Measurements from ENCODE around the gene ELFN2. TPM values are rescaled to one million over a fixed set of nuclear protein-coding genes. Genes with fewer than 3 reads are reported as not detected.

The ELFN2 gene
- total RNA-seq, 4 donors from 2014 or later: 0.10 to 0.59 (median 0.31) TPM

DNA sequence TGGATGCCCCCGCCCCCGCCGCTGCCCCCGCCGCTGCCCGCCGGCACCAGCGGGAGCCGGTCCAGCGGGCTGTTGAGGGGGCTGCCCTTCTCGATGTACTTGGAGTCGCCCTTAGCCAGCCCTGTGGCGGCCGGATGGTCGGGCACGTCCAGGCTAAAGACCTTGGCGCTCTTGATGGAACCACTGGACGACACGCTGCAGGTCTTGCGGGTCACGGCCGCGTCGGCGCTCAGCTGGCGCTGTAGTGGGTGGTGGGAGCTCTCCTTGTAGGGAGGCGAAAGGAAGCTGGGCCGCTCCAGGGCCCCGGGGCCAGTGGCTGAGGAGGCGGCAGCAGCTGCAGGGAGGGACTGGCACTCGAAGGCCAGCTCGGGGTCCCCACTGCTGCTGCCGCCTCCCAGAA lies 53.8 kb downstream of the ELFN2 start:
- 87% methylated on average over 12 of the region's 33 CpGs for WGBS
- H3K27me3 ChIP-seq: peaks cover 69% of the 10 kb centered on the region
- no peak overlapping the region for H3K4me3 ChIP-seq
- H3K4me1 ChIP-seq: no peaks in the 10 kb centered on the region
- no peak overlapping the region for H3K27ac ChIP-seq
- H3K9me3 ChIP-seq: no peaks in the 10 kb centered on the region
- H3K36me3 ChIP-seq: no peaks in the 10 kb centered on the region
- DNase-seq (ENCODE audit: low spot score in 2 of 2): no peak
- TF ChIP-seq EP300 (IDR thresholded peaks at IDR 0.05): no peak
- TF ChIP-seq POLR2AphosphoS5 (IDR thresholded peaks at IDR 0.05): no peak
- no peak for TF ChIP-seq POLR2A (IDR thresholded peaks at IDR 0.05)
- TF ChIP-seq, protein P1, sequence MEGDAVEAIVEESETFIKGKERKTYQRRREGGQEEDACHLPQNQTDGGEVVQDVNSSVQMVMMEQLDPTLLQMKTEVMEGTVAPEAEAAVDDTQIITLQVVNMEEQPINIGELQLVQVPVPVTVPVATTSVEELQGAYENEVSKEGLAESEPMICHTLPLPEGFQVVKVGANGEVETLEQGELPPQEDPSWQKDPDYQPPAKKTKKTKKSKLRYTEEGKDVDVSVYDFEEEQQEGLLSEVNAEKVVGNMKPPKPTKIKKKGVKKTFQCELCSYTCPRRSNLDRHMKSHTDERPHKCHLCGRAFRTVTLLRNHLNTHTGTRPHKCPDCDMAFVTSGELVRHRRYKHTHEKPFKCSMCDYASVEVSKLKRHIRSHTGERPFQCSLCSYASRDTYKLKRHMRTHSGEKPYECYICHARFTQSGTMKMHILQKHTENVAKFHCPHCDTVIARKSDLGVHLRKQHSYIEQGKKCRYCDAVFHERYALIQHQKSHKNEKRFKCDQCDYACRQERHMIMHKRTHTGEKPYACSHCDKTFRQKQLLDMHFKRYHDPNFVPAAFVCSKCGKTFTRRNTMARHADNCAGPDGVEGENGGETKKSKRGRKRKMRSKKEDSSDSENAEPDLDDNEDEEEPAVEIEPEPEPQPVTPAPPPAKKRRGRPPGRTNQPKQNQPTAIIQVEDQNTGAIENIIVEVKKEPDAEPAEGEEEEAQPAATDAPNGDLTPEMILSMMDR (IDR thresholded peaks at IDR 0.05): no peak

DNA sequence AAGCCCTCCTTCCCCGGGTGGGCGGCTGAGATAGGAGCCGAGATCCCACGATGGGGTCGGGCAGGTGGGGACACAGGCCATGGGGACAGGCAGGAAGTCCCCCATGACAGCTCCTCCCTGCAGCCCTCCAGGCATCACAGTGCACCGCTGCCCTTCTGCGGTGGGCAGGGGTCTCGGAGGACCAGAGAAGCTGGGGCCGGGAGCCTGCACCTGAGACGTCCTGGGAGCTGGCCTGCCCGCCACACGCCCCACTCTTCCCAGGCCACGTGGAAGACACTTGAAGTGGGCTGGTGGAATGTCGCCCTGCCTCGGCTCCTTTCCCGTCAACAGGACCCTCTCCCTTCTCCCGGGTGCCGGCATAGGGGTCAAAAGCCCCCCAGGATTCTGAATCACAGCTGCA lies 55.4 kb downstream of the ELFN2 start:
- TF ChIP-seq EP300 (IDR thresholded peaks at IDR 0.05): no peak
- TF ChIP-seq POLR2A (IDR thresholded peaks at IDR 0.05): no peak
- no peak for TF ChIP-seq POLR2AphosphoS5 (IDR thresholded peaks at IDR 0.05)
- TF ChIP-seq, protein P1 (IDR thresholded peaks at IDR 0.05): no peak
- peaks cover 54% of the 10 kb centered on the region for H3K27me3 ChIP-seq

DNA sequence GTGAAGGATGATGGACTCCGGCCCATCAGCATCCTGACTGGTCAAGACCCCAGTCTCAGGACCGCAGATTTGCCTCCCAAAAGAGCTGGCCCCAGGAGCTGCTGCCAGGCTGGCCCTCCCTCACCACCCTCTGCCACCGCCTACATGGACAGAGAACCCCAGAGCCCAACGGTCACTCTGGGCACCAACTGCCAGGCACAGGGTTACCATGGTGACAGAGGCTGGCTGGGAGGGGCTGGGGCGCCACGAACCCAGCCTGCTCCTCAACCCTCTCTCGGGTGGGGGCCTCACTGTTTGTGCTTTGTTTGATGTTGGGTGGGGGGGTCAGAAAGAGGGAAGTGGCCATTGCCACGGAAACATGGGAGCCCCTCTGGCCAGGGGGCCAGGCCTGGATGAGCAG lies 55.8 kb downstream of the ELFN2 start:
- no peak overlapping the region for H3K4me3 ChIP-seq
- no peaks in the 10 kb centered on the region for H3K9me3 ChIP-seq
- peaks cover 50% of the 10 kb centered on the region for H3K27me3 ChIP-seq
- no peak overlapping the region for H3K27ac ChIP-seq
- H3K4me1 ChIP-seq: no peaks in the 10 kb centered on the region
- H3K36me3 ChIP-seq: no peaks in the 10 kb centered on the region
- no peak for TF ChIP-seq POLR2AphosphoS5 (IDR thresholded peaks at IDR 0.05)
- TF ChIP-seq, protein P1 (IDR thresholded peaks at IDR 0.05): no peak
- TF ChIP-seq POLR2A (IDR thresholded peaks at IDR 0.05): no peak
- TF ChIP-seq EP300 (IDR thresholded peaks at IDR 0.05): no peak
- no CpG with 5 or more reads among the region's 8 CpGs for WGBS
- no peak for DNase-seq (ENCODE audit: low spot score in 2 of 2)

More for the DNA sequence above, 55.4 kb downstream of the ELFN2 start:
- no peak for DNase-seq (ENCODE audit: low spot score in 2 of 2)
- no peaks in the 10 kb centered on the region for H3K4me1 ChIP-seq
- H3K27ac ChIP-seq: no peak overlapping the region
- no peaks in the 10 kb centered on the region for H3K9me3 ChIP-seq
- H3K36me3 ChIP-seq: no peaks in the 10 kb centered on the region
- no peak overlapping the region for H3K4me3 ChIP-seq
- no CpG with 5 or more reads among the region's 18 CpGs for WGBS

DNA sequence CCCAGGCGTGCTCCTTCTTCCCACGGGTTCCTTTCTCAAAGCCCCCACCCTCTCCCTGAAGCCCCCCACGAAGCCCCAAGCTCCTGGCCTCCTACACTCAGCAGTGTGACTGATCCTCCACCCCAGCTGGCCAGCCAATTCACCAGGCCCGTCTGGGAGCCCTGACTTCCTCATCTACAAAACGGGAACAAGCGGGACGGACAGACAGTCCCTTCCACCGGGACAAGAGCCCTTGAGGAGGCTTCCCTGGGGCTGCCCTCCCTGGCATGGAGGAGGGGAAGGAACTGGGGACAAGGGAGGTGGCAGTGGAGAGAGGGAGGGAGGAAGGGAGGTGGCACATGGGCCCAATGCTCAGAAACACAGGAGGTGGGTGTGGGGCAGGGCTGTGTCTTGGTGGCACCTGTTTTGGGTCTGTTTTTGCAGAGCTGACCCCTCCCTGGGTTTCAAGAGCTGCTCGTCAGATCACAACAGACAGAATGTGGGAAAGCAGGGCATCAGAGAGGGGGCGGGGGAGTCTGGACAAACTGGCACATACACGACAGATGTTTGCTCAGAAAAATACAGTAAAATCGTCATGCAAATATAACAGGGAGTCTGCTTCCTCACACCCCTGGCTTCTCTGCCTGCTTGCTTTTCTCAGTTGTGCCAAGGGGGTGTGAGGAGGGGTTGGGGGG lies 56.8 kb downstream of the ELFN2 start:
- H3K36me3 ChIP-seq: no peaks in the 10 kb centered on the region
- DNase-seq (ENCODE audit: low spot score in 2 of 2): no peak
- 47% methylated on average over 6 of the region's 12 CpGs for WGBS

DNA sequence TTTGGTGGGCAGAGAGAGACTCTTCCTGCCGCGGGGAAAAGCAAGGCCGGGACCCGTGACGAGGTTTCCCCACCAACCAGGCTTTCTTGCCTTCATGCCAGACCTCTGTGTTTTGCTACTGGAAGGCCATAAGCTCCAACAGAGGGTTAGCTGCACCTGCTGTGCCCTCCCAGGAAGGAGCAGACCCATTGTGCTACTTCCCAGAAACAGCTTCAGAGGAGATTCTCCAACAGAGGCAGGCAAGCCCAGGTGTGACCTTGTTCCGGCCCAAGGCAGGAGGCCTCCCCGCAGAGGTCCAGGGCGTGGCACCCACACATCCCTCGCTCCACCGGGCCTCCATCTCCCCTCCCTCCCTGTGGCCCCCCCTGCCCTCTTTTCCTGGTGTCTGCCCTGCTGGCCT lies 57.8 kb downstream of the ELFN2 start:
- Histone ChIP-seq H3K9me3 (no peaks in the 10 kb centered on the region), H3K4me1 (no peaks in the 10 kb centered on the region), H3K36me3 (no peaks in the 10 kb centered on the region), H3K27ac (no peak overlapping the region), H3K4me3 (no peak overlapping the region), H3K27me3 (peaks cover 30% of the 10 kb centered on the region)
- no peak for DNase-seq (ENCODE audit: low spot score in 2 of 2)
- WGBS: 17% methylated on average over 1 of the region's 10 CpGs
- TF ChIP-seq, protein P1 (IDR thresholded peaks at IDR 0.05): no peak
- no peak for TF ChIP-seq EP300 (IDR thresholded peaks at IDR 0.05)

More for the DNA sequence above, 56.8 kb downstream of the ELFN2 start:
- no peaks in the 10 kb centered on the region for H3K4me1 ChIP-seq
- H3K27me3 ChIP-seq: peaks cover 39% of the 10 kb centered on the region
- TF ChIP-seq POLR2AphosphoS5 (IDR thresholded peaks at IDR 0.05): no peak
- H3K27ac ChIP-seq: no peak overlapping the region
- H3K4me3 ChIP-seq: no peak overlapping the region
- H3K9me3 ChIP-seq: no peaks in the 10 kb centered on the region

DNA sequence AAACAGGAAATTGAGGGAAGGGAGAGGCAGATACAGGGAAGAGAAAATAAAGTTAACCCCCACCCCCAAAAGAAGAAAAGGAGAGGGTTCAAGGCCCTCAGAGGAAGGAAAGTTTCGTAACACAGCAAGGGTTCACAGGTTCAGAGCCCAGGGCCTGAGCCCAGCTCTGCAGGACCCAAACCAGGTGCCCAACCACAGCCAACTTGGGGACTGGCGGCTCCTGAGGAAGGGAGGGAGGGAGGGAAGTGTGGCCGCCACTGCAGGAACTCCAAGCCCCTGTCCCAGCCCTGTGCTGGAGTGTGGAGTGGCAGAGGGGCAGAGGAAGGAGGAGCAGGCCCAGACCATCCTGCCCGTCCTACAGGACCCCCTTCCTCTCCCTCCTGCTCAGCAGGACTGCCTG lies 59.2 kb downstream of the ELFN2 start:
- 91% methylated on average over 4 of the region's 4 CpGs for WGBS

More for the DNA sequence above, 59.2 kb downstream of the ELFN2 start:
- no peak for DNase-seq (ENCODE audit: low spot score in 2 of 2)
- H3K4me1 ChIP-seq: no peaks in the 10 kb centered on the region
- TF ChIP-seq POLR2AphosphoS5 (IDR thresholded peaks at IDR 0.05) (no peak), POLR2A (IDR thresholded peaks at IDR 0.05) (no peak), EP300 (IDR thresholded peaks at IDR 0.05) (no peak)
- TF ChIP-seq, protein P1 (IDR thresholded peaks at IDR 0.05): no peak
- no peaks in the 10 kb centered on the region for H3K9me3 ChIP-seq
- H3K27me3 ChIP-seq: peaks cover 22% of the 10 kb centered on the region
- no peak overlapping the region for H3K27ac ChIP-seq
- no peak overlapping the region for H3K4me3 ChIP-seq
- H3K36me3 ChIP-seq: no peaks in the 10 kb centered on the region
